Skeletal muscle cell (primary cell): Measurements from ENCODE around the gene MYO1B.

Experiments
- DNase-seq: peaks from one replicate; pipeline ENCODE4 v3.0.0-alpha.2; 2010; ENCODE audit warnings: low read depth
- H3K4me3 ChIP-seq: 2 replicates; pipeline ENCODE4 v1.5.1; 2011; ENCODE audit warnings: low read depth, mild to moderate bottlenecking, control low read depth, low read length, moderate library complexity

Gene MYO1B

DNA sequence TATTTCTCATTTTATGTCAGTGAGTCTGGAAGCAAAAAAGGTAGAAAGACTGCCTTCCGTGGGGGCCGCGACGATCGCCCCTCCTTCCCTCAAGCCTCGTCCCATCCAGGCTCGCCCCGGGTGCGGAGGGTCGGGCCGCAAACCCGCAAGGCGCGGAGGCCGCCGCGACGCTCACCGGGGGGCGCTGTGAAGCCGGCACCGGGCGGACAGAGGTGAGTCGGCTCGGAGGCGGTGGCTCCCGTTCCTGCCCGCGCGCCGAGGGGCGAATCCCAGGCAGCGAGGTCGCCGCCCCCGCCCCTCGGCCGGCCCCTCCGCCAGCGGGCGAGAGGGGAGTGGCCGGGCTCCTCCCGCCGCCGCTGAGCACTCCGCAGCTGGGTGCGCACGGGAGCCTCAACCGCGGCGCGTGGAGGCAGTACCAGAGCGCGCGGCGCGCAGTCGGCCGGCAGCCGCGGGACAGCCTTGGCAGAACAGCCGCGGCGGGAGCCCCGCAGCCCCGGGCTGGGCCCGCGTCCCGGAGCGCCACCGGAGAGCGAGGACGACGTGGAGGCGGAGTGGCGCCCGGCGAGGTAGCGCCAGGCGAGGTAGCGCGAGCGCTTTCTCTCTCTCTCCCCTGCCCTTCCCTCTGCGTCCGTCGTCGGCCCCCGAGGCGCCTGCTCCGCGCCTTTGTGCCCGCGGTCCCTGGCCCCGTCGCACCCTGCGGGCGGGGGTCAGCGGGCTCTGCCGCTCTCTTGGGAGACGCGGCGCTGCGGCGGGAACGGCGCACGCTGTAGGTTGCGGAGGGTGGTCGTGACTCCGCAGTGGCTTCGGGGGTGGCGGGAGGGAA is at the start of gene MYO1B:
MYO1B (plus strand) TSS at position 359 of the 823 bp plus-strand sequence. CDS start 31,492 bp downstream, outside the sequence.
- H3K4me3 ChIP-seq = peak within 1 kb of the TSS; percentile 86
- DNase-seq = no peak

DNA sequence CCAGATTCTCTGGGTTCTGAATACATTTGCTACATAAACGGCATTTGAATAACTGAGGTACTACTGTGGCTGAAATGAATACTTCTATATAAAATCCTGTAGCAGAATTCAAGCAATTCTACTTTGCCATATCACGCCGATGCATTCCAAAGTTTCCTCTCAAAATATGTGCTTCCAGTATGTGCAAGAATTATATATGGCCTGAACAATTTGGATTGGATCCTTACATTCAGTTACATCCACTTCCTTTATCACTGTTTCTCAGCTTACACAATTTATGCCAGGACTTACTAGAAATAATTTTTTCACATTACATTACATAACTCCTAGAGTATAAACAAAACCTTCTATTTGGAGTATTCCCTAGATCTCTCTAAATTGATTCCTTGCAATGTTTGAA is 48.1 kb upstream of the MYO1B start:
- no peak overlapping the region for H3K4me3 ChIP-seq
- no peak for DNase-seq

DNA sequence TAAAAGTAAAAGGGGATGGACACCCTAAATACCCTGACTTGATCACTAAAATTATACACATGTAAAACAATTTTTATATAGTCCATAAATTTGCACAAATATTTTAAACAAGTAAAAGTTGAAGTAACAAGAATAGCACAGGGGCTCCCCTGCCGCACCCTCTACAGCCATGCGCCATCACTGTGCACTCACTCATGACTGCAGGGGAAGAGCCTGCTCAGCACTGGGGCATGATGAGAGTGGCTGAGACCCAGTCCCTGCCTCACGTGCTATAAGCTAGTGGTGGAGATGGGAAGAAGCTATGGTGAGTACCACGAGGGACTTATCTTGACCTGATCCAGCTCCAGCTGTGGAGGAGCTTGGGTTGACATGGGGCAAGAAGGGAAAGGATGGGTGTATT is 46.9 kb upstream of the MYO1B start:
- no peak overlapping the region for H3K4me3 ChIP-seq
- DNase-seq = no peak

DNA sequence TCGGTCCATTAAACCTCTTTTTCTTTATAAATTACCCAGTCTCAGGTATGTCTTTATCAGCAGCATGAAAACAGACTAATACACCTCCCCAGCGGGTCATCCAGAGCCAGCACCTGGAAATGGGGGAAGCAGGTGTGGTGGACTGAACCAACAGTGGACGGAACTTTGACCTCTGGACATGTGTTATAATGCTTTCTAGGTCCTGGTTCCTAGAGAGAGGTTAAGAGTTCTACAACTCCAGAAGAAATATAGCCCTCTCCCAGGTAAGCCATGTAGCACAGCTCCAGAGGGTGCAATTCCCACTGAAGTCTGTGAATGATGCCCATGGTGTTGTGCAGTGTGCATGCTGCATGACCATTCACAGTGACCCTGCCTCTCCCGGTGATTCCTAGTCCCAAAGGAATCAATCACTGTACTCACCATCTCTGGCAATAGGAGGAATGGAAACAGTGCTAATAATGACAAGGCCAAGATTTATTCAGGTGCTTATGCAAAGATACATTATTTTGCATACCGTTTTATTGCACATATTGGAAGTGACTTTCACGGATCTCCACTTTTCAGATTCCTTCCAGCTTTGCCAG is 45.2 kb upstream of the MYO1B start:
- no peak for DNase-seq
- H3K4me3 ChIP-seq = no peak overlapping the region

DNA sequence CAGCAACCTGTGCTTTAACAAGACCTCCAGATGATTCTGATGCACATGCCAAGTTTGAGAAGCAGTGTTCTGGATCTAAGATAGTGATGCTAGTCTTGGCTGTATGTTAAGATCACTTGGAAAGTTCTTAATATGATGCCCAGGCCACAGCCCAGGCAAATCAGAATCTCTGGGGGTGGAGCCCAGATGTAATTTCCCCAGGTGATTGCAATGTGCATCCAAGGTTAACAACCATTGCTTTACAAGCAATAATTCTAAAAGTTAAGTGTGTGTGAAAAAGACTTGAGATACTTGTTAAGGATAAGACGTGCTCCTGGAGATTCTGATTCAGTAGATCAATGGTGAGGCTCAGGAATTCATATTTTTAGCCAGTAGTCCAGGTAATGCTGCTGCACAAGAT is 44.3 kb upstream of the MYO1B start:
- no peak overlapping the region for H3K4me3 ChIP-seq
- DNase-seq = no peak

DNA sequence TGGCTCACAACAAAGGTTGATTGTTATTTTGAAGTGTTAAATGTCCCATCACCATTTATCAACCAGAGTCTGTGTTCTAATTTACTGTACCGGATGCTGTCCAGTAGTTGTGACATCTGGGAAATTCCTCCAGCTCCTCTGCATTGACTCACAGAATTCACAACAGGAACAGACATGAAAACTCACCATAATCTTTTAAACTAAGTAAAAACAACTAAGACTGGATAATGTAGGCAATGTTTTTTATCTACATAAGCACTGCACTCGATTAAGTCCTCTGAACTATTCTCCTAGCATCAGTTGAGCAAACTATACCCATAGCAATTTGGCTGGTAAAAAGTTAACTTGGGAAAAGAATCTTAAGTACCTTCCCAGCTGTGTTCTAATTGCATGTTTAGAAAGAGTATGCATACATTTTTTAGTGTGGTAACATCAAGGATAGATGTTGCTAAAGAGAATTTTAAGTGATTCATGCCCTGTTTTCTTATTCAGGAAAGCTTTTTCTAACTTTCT is 42.9 kb upstream of the MYO1B start:
- DNase-seq = peak; percentile 56
- H3K4me3 ChIP-seq = no peak overlapping the region

DNA sequence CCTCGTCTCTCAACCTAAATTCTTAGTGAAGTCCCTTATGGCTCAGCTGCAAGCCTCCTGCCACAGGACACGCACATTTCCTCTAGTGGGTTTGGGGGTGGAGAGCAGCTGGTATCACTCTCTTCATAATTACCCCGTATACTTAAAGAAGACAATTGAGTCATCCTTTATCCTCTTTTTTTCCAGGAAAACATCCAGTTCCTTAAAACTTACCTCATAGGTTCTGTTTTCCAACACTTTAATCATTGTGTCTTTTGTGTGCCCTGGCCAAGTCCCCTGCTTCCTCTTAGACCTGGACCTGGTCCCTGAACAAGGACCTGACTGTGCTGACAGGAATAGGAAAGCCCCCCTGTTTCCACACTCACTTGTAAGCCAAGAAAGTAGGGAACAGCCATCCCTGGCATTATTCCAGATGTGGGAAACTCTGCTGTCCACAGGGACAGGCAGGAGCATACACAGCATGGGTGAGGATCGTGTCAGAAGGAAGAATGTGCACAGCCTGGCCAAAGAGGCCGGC is 42.3 kb upstream of the MYO1B start:
- DNase-seq = peak; percentile 40
- H3K4me3 ChIP-seq = no peak overlapping the region

DNA sequence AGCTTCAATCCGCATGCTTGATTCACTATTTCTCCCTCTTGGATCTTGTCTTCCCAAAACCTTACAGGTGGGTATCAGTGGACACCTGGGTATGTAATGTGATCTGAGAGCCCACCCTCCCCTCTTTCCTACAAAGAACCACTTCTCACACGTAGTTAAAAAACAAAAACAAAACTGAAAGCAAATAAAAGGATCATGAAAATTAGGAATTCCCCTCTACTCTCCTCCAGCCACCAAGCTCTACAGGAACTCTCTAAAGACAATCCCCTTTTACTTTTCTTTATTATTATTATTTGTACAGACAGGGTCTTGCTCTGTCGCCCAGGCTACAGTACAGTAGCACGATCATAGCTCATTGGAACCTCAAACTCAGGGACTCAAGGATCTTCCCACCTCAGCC is 40.8 kb upstream of the MYO1B start:
- no peak overlapping the region for H3K4me3 ChIP-seq
- DNase-seq = no peak

DNA sequence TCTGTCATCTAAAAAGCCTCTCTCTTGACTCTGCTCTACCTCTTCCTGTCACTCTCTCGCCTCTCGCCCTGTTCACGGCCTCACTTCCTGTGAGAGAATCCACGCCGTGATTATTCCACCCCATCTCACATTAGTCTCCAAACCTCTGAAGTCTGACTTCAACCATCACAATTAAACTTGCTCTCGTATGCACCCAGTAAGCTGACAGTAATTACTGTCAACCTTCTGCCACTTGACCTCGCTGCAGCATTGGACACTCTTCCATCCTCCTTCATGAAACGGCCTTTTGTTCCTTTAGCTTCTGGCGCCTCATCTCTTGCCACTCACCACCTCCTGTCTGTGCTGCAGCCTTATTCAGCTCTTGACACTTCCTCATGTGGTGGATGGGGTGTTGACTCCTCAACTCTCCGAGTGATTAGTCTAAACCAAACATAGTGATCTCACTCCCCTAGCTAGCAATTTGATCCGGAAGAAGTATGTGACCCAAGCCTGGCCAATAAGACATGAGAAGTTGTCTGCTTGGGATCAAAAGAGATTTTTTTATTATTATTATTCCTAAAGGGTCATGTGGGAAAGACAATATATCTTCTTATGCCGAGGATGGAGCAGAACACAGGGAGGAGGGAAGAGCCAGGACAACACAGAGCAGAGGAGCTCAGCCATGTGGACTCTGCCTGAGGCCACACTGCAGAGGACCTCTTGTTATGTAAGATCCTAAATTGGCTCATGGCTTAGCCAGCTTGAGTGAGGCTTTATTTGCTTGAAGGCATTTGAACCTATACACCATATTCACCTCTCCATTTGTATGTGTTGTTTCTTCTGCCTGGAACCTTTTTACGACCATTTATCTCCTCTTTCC is 38.4 kb upstream of the MYO1B start:
- H3K4me3 ChIP-seq = no peak overlapping the region
- DNase-seq = no peak

DNA sequence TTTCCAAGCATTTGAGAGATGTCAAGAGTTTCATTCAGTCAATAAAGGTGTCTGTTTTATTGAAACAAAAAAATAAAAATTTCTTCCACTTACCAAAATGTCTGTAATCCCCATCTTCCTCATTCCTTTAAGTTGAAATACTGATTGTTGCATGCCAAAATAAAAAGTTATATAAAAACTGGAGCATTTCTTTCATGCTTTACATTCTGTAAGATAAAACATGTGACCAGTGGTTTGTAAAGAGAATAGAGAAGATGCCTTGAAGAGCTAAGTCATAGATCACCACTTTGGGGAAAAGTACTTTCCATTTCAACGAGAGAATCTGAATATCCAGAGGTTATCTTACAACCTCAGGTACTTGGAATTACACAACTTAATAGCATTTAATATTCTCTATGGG is 35.9 kb upstream of the MYO1B start:
- H3K4me3 ChIP-seq = no peak overlapping the region

DNA sequence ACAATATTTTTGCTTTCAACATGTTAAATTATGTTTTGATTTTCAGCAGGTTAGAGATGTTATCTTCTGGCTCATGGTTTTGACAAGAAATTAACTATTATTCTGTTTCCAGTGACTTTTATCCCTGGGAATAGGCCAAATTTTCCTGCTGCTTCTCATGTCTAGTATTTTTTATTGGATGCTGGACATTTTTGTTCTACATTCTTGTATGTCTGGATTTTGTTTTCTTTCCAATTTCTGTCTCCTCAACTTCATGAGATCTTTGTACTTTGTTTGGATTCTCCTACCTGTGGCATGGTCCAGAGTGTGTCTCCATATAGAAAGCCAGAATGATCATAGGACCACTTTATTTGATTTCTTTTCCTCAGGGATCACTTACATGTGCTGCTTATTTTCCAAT is 33.1 kb upstream of the MYO1B start:
- no peak for DNase-seq
- no peak overlapping the region for H3K4me3 ChIP-seq

More for the DNA sequence above, 35.9 kb upstream of the MYO1B start:
- DNase-seq = no peak

DNA sequence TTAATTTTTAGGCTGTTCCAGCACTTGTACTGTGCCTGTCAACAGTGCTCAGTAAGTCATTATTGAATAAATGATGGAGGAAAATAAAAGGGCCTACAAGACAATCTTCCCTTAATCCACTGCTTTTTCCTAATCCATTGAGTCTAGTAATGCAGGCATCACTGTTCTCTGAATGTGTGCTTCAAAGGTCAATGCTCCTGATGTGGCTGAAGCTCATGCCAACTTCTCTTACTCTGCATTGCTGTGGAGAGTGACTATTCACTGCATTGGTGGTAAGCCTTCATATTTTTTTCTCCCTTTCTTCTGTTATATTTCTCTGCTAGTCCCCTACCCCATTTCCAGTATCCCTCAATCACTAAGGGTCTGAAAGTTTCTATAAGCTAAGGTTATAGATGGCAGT is 31.9 kb upstream of the MYO1B start:
- H3K4me3 ChIP-seq = no peak overlapping the region
- DNase-seq = no peak

DNA sequence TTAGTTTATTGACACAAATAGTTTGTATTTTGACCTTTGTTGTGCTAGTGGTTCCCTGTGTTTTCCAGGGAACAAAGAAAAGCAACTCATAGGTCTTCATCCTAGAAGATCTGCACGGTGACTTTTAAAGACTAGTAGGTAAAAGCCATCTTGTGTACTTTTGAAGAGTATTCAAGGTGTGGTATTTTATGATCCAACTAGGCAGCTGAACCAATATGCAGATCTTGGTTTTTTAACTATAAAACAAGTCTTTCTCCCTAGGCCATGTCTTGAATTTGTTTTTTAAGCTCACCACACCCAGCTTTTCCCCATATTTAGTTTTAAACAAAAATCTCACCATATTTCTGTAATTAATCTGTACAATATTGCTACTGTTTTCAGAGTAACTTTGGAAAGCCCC is 30.0 kb upstream of the MYO1B start:
- H3K4me3 ChIP-seq = no peak overlapping the region
- no peak for DNase-seq

DNA sequence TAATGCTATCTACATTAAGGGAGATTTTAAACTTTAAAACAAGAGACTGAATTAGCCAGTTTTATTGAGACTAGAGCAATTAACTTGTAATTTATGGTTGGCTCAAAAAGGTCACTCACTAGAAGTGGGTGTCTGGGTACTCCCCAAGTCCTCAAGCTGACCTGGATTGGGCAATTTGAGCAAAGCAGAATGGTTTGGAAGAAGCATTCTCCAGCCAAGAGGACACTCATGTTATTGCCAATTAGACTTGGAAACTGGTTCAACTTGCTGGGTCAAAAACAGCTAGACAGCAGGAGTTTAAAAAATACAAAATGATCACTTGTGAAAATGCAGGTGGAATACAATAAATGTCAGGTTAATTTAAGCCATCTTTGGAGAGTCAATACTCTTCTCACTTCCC is 29.5 kb upstream of the MYO1B start:
- DNase-seq = no peak
- no peak overlapping the region for H3K4me3 ChIP-seq

DNA sequence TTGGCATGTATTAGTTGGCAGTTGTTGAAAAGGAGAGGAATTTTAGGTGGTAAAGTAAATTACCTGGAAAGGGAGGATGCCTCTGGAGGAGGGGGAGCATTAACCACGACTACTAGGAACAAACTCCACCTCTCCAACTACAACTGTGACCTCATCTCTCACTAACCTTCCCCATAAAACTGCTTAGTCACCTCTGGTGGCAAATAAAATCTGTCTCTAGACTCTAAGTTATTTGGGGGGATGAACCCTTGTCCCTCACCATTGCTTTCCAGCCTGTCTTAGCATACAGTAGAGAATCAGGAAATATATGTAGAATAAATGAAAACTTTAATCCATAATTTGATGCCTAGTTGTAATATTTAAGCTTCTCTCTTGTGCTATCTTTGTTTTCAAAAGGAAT is 27.6 kb upstream of the MYO1B start:
- H3K4me3 ChIP-seq = no peak overlapping the region
- DNase-seq = peak; percentile 51

DNA sequence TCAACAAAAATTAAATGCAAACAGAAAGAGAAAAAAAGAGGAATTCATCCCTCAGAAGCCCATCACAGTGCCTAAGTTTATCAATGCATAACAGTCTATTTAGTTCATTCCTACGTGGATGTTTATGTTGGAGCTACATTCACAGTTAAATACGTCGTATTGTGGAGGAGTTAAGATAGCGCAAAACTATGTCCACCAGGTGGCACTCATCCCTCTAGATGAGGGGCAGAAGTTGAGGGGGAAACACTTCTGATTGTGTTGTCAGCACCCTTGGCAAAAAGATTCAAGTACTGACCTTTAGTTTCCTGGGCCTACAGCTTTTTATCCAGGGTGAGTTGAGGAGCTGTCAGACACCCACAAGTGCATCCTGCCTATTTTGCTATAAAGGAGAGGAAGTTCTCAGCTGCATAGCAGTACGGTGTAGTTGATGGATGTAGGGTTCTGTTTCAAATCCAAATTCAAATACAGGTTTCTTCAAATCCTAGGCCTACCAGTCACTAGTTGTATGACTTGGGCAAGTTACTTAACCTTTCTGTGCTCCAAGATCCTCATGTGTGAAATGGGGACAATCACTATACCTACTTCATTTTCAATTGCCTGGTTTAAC is 26.8 kb upstream of the MYO1B start:
- no peak overlapping the region for H3K4me3 ChIP-seq
- peak; percentile 55 for DNase-seq

DNA sequence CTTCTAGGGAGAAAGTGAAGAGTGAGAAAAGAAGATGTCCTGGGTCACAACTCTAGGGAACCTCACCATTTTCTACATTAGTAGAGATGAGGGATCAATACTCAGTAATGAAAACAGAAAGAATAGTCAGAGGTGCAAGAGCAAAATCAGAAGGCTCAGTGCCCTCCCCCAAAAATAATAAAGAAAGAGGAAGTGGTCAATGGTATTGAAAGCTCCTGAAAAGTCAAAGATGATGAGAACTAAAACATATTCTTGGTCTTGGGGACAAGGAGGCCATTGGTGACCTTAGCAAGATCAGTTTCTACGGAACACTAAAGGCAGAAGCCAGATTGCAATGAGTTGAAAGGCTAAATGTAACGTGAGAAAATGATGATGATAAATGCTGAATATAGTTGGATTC is 24.5 kb upstream of the MYO1B start:
- no peak for DNase-seq

DNA sequence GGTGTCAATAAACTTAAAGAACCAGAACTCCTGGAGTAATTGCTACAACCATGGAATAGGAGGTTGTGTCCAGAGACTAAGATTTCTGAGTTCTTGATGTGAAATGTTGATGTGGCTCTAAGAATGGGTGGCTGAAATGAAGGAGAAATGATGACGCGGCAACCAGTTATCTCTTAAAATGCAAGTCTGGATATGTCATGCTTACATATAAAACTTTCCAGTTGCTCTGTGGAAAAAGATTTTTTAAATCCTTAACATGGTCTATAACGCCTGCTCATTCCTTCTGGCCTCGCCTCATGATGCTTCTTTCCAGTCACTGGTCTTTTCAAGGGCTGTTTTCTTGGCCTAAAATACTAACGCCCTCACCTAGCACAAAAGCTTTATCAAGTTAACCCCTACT is 23.5 kb upstream of the MYO1B start:
- no peak for DNase-seq
- no peak overlapping the region for H3K4me3 ChIP-seq

More for the DNA sequence above, 24.5 kb upstream of the MYO1B start:
- no peak overlapping the region for H3K4me3 ChIP-seq

DNA sequence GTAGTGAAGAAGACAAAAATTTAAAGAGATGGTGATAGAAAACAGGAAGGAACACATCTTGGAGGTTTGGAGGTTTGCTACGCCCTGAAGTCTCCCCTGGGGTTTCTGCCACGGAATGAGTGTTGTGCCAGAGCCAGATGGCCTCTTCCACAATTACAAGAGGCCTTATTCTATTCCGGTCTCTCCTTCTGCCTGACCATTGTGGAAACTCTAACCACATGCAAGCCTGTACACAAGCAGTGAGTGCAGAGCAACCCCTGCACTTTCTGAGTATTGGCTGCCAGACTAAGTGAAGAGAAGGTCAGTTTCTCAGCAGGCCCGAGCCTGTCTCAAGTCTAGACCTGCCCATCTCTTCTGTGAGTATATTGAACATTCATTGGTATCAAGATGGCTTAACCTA is 22.7 kb upstream of the MYO1B start:
- peak; percentile 74 for DNase-seq

More for the DNA sequence above, 22.7 kb upstream of the MYO1B start:
- no peak overlapping the region for H3K4me3 ChIP-seq
